ENCODE measurements around the gene NANOS3.

GRCh38 chr19:13884726-13885591 is 8.0 kb downstream of the NANOS3 start:
- no peak for TF ChIP-seq EZH2 (IDR thresholded peaks at IDR 0.05; ENCODE audit: low read depth, unreplicated experiment)
- TF ChIP-seq CTCF (conservative IDR thresholded peaks at IDR 0.05; ENCODE audit: low read depth in 2 of 2) = no peak
- TF ChIP-seq ZNF114 (CRISPR knock-in tag; IDR thresholded peaks at IDR 0.05) = no peak
- no peak for TF ChIP-seq EZH2phosphoT487 (IDR thresholded peaks at IDR 0.05; ENCODE audit: unreplicated experiment)
- TF ChIP-seq POLR2AphosphoS5 (IDR thresholded peaks at IDR 0.05; ENCODE audit: low read depth) = no peak
- TF ChIP-seq, protein P1, sequence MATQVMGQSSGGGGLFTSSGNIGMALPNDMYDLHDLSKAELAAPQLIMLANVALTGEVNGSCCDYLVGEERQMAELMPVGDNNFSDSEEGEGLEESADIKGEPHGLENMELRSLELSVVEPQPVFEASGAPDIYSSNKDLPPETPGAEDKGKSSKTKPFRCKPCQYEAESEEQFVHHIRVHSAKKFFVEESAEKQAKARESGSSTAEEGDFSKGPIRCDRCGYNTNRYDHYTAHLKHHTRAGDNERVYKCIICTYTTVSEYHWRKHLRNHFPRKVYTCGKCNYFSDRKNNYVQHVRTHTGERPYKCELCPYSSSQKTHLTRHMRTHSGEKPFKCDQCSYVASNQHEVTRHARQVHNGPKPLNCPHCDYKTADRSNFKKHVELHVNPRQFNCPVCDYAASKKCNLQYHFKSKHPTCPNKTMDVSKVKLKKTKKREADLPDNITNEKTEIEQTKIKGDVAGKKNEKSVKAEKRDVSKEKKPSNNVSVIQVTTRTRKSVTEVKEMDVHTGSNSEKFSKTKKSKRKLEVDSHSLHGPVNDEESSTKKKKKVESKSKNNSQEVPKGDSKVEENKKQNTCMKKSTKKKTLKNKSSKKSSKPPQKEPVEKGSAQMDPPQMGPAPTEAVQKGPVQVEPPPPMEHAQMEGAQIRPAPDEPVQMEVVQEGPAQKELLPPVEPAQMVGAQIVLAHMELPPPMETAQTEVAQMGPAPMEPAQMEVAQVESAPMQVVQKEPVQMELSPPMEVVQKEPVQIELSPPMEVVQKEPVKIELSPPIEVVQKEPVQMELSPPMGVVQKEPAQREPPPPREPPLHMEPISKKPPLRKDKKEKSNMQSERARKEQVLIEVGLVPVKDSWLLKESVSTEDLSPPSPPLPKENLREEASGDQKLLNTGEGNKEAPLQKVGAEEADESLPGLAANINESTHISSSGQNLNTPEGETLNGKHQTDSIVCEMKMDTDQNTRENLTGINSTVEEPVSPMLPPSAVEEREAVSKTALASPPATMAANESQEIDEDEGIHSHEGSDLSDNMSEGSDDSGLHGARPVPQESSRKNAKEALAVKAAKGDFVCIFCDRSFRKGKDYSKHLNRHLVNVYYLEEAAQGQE (IDR thresholded peaks at IDR 0.05; ENCODE audit: unreplicated experiment) = no peak
- TF ChIP-seq NANOG (IDR thresholded peaks at IDR 0.05; ENCODE audit: borderline replicate concordance) = no peak
- no peak for TF ChIP-seq JUNB (IDR thresholded peaks at IDR 0.05; ENCODE audit: unreplicated experiment)
- TF ChIP-seq, protein P2, sequence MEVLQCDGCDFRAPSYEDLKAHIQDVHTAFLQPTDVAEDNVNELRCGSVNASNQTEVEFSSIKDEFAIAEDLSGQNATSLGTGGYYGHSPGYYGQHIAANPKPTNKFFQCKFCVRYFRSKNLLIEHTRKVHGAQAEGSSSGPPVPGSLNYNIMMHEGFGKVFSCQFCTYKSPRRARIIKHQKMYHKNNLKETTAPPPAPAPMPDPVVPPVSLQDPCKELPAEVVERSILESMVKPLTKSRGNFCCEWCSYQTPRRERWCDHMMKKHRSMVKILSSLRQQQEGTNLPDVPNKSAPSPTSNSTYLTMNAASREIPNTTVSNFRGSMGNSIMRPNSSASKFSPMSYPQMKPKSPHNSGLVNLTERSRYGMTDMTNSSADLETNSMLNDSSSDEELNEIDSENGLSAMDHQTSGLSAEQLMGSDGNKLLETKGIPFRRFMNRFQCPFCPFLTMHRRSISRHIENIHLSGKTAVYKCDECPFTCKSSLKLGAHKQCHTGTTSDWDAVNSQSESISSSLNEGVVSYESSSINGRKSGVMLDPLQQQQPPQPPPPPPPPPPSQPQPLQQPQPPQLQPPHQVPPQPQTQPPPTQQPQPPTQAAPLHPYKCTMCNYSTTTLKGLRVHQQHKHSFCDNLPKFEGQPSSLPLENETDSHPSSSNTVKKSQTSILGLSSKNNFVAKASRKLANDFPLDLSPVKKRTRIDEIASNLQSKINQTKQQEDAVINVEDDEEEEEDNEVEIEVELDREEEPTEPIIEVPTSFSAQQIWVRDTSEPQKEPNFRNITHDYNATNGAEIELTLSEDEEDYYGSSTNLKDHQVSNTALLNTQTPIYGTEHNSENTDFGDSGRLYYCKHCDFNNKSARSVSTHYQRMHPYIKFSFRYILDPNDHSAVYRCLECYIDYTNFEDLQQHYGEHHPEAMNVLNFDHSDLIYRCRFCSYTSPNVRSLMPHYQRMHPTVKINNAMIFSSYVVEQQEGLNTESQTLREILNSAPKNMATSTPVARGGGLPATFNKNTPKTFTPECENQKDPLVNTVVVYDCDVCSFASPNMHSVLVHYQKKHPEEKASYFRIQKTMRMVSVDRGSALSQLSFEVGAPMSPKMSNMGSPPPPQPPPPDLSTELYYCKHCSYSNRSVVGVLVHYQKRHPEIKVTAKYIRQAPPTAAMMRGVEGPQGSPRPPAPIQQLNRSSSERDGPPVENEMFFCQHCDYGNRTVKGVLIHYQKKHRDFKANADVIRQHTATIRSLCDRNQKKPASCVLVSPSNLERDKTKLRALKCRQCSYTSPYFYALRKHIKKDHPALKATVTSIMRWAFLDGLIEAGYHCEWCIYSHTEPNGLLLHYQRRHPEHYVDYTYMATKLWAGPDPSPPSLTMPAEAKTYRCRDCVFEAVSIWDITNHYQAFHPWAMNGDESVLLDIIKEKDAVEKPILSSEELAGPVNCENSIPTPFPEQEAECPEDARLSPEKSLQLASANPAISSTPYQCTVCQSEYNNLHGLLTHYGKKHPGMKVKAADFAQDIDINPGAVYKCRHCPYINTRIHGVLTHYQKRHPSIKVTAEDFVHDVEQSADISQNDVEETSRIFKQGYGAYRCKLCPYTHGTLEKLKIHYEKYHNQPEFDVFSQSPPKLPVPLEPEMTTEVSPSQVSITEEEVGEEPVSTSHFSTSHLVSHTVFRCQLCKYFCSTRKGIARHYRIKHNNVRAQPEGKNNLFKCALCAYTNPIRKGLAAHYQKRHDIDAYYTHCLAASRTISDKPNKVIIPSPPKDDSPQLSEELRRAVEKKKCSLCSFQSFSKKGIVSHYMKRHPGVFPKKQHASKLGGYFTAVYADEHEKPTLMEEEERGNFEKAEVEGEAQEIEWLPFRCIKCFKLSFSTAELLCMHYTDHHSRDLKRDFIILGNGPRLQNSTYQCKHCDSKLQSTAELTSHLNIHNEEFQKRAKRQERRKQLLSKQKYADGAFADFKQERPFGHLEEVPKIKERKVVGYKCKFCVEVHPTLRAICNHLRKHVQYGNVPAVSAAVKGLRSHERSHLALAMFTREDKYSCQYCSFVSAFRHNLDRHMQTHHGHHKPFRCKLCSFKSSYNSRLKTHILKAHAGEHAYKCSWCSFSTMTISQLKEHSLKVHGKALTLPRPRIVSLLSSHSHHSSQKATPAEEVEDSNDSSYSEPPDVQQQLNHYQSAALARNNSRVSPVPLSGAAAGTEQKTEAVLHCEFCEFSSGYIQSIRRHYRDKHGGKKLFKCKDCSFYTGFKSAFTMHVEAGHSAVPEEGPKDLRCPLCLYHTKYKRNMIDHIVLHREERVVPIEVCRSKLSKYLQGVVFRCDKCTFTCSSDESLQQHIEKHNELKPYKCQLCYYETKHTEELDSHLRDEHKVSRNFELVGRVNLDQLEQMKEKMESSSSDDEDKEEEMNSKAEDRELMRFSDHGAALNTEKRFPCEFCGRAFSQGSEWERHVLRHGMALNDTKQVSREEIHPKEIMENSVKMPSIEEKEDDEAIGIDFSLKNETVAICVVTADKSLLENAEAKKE (CRISPR knock-in tag; IDR thresholded peaks at IDR 0.05) = no peak

Data from GM23338 (cell line).